Upper lobe of right lung (tissue), 1 donor: Measurements from ENCODE around the gene VWA1. TPM values are rescaled to one million over a fixed set of nuclear protein-coding genes. Genes with fewer than 3 reads are reported as not detected.

Source experiments
- ATAC-seq: fragments of 200-7000 bp; cut with Tn5 transposase; one replicate; pipeline ENCODE4 v1.9.1; 2020; ENCODE audit warnings: mild to moderate bottlenecking, moderate library complexity
- DNase-seq: peaks from one replicate; pipeline ENCODE4 v3.0.0-alpha.2; 2020
- H3K27ac ChIP-seq: fragments of 200-600 bp; one replicate; pipeline ENCODE4 v1.8.0; 2022
- H3K27me3 ChIP-seq: fragments of 200-600 bp; one replicate; pipeline ENCODE4 v1.8.0; 2022; ENCODE audit warnings: mild to moderate bottlenecking
- H3K36me3 ChIP-seq: fragments of 200-600 bp; one replicate; pipeline ENCODE4 v1.8.0; 2022
- H3K4me1 ChIP-seq: fragments of 200-600 bp; one replicate; pipeline ENCODE4 v1.8.0; 2022
- H3K4me3 ChIP-seq: fragments of 200-600 bp; one replicate; pipeline ENCODE4 v1.8.0; 2022; ENCODE audit warnings: mild to moderate bottlenecking
- H3K9me3 ChIP-seq: fragments of 200-600 bp; one replicate; pipeline ENCODE4 v1.8.0; 2022
- intact Hi-C: fragments of 100-400 bp; cut with DNase I; formaldehyde crosslinking; loops from one replicate; pipeline ENCODE4 v1.11.0; 2022
- total RNA-seq: library from RNA; stranded (reverse); fragmentation: NEBNext Ultra II Directional; extraction: Animal tissue kit (Norgen Biotek cat#: 25700); gene quantifications from one replicate; pipeline ENCODE4 v1.2.1, GENCODE V29; 2021
- TF ChIP-seq, protein P1 (sequence below): fragments of 200-600 bp; IDR thresholded peaks from one replicate; pipeline ENCODE4 v1.8.0; 2022; ENCODE audit warnings: antibody characterized with exemption
- donor health status: DM: no; HTN: yes; CAD: no; lungs with severe emphysema.

VWA1 gene
- total RNA-seq, 1 donor from 2014 or later: 87.4 TPM

DNA sequence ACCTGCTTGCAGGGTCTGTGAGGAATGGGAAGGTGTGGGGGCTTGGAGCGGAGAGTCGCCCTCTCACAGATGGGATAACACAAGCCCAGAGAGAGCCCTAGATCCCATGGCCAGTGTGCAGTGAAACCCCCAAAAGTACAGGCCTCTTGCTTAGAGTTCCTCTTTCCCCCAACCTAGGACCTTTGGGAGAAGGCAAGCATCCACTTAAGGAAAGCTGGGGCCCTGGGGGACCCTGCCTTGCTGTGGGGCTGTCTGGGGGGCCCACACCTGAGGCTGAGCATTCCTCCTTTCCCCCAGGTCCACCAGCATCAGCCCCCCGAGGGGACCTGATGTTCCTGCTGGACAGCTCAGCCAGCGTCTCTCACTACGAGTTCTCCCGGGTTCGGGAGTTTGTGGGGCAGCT lies 1.1 kb downstream of the VWA1 start:
- intact Hi-C loops: no loop called here

DNA sequence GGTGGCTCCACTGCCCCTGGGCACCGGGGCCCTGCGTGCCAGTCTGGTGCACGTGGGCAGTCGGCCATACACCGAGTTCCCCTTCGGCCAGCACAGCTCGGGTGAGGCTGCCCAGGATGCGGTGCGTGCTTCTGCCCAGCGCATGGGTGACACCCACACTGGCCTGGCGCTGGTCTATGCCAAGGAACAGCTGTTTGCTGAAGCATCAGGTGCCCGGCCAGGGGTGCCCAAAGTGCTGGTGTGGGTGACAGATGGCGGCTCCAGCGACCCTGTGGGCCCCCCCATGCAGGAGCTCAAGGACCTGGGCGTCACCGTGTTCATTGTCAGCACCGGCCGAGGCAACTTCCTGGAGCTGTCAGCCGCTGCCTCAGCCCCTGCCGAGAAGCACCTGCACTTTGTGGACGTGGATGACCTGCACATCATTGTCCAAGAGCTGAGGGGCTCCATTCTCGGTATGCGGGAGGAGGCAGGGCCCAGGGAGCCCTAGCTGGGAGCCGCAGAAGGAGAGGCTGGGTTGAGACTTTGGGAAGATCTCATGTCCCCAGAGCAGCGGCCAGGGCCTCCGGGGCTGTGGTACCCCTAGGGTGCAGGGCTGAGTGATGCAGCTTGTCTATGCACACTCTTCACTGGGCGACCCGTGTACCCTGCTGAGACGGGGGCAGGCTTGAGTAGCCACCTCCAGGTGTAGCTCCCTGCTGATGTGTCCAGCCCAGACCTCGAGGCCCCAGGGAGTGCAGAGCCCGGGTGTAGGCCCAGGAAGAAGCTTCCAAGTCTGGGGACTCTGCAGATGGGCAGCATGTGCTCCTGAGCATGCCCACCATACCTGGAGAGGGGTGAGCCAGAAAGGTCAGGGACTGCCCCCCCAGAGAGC lies 1.8 kb downstream of the VWA1 start:
- no peaks in the 10 kb centered on the region for H3K27me3 ChIP-seq
- H3K4me1 ChIP-seq: peaks cover 54% of the 10 kb centered on the region
- TF ChIP-seq, protein P1, sequence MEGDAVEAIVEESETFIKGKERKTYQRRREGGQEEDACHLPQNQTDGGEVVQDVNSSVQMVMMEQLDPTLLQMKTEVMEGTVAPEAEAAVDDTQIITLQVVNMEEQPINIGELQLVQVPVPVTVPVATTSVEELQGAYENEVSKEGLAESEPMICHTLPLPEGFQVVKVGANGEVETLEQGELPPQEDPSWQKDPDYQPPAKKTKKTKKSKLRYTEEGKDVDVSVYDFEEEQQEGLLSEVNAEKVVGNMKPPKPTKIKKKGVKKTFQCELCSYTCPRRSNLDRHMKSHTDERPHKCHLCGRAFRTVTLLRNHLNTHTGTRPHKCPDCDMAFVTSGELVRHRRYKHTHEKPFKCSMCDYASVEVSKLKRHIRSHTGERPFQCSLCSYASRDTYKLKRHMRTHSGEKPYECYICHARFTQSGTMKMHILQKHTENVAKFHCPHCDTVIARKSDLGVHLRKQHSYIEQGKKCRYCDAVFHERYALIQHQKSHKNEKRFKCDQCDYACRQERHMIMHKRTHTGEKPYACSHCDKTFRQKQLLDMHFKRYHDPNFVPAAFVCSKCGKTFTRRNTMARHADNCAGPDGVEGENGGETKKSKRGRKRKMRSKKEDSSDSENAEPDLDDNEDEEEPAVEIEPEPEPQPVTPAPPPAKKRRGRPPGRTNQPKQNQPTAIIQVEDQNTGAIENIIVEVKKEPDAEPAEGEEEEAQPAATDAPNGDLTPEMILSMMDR: no peak
- no peak overlapping the region for H3K27ac ChIP-seq
- H3K36me3 ChIP-seq: no peaks in the 10 kb centered on the region
- peak overlapping the region; percentile 57 for H3K4me3 ChIP-seq
- ATAC-seq: no peak
- no peaks in the 10 kb centered on the region for H3K9me3 ChIP-seq
- intact Hi-C loops: no loop called here
- no peak for DNase-seq

More for the DNA sequence above, 1.1 kb downstream of the VWA1 start:
- ATAC-seq (no peak), DNase-seq (no peak)
- Histone ChIP-seq H3K4me3 (peak overlapping the region; percentile 57), H3K27me3 (no peaks in the 10 kb centered on the region), H3K36me3 (no peaks in the 10 kb centered on the region), H3K27ac (no peak overlapping the region), H3K9me3 (no peaks in the 10 kb centered on the region), H3K4me1 (peaks cover 58% of the 10 kb centered on the region)
- TF ChIP-seq, protein P1: no peak

DNA sequence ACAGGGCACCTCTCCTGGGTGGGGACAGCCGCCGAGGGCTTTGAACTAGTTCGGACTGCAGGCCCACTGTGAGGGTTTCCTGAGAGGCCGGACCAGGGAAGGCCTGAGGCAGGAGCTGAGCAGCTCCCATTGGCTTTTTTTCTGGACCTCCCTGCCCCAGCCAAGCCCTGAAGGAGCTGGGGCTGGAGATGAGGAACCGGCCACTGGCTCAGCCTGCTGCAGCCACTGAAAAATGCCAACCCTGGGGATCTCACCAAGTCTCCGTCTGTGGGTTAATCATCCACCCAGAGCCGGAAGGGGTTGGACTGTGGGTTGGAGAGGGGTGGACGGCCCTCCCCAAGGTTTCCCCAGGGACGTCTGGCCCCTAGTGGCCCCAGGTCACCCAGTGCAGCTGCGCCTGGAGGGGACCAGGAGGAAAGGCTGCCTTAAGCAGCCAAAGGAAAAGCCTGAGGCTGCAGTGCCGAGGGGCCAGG lies 2.5 kb downstream of the VWA1 start:
- peaks cover 48% of the 10 kb centered on the region for H3K4me1 ChIP-seq
- ATAC-seq: peak; percentile 29
- intact Hi-C loops: no loop called here

DNA sequence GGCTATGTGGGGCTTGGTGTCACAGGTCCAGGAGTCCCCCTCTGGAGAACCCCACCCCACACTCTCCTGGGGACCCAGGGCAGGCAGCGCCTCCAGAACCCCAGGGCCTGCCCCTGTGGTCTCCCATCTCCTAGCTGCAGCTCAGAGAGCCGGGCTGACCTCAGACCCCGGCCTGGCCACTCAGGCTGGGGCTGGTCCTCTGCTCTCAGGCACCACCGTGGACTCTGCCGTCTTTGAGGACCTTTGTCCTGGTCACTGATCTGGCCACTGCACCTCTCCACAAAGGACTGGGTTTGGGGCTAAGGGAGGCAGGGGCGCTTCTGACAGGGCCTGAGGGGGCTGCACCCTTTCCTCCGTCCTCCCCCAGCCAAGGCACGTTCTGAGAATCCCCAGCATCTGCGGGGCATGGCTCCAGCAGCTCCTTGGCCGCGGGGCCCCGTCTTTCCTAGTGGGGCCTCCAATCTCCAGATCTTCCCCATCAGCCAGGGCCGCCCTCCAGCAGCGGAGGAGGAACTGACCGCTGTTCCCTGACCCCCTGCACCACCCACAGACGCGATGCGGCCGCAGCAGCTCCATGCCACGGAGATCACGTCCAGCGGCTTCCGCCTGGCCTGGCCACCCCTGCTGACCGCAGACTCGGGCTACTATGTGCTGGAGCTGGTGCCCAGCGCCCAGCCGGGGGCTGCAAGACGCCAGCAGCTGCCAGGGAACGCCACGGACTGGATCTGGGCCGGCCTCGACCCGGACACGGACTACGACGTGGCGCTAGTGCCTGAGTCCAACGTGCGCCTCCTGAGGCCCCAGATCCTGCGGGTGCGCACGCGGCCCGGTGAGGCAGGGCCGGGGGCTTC lies 3.3 kb downstream of the VWA1 start:
- Histone ChIP-seq H3K27ac (no peak overlapping the region), H3K4me1 (peaks cover 40% of the 10 kb centered on the region), H3K9me3 (no peaks in the 10 kb centered on the region)

More for the DNA sequence above, 2.5 kb downstream of the VWA1 start:
- no peak overlapping the region for H3K4me3 ChIP-seq
- TF ChIP-seq, protein P1: no peak
- H3K27me3 ChIP-seq: no peaks in the 10 kb centered on the region
- H3K9me3 ChIP-seq: no peaks in the 10 kb centered on the region
- no peaks in the 10 kb centered on the region for H3K36me3 ChIP-seq
- H3K27ac ChIP-seq: no peak overlapping the region
- peak; percentile 82 for DNase-seq

DNA sequence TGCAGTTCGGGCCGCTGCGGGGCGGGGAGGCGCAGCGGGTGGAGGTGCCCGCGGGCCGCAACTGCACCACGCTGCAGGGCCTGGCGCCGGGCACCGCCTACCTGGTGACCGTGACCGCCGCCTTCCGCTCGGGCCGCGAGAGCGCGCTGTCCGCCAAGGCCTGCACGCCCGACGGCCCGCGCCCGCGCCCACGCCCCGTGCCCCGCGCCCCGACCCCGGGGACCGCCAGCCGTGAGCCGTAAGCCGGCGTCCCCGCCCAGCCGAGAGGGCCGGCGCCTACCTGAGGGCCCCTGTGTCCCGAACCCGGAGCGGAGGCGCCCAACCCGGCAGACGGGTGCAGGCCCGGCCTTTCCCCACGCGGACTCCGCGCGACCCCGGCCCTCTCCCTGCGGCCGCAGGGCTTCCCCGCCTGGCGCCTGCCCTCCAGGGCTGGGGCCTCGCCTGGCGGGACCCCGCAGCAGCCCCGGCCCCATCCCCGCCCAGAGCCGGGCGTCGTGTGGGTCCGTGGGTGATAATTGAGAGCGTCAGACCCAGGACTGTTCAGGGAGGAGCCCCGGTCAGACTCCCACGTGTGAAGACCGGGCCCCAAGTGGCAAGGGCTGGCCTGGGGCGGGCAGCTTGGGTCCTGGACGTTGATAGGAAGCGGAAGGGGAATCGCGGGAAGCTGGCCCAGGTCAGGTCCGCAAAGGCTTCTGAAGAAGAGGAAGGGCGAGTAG lies 4.2 kb downstream of the VWA1 start:
- no peak for ATAC-seq
- H3K9me3 ChIP-seq: no peaks in the 10 kb centered on the region
- no peaks in the 10 kb centered on the region for H3K36me3 ChIP-seq
- H3K27me3 ChIP-seq: no peaks in the 10 kb centered on the region
- intact Hi-C loops: no loop called here
- TF ChIP-seq, protein P1: no peak
- no peak for DNase-seq
- no peak overlapping the region for H3K27ac ChIP-seq
- H3K4me3 ChIP-seq: no peak overlapping the region
- peaks cover 30% of the 10 kb centered on the region for H3K4me1 ChIP-seq

More for the DNA sequence above, 3.3 kb downstream of the VWA1 start:
- intact Hi-C loops: no loop called here
- H3K4me3 ChIP-seq: no peak overlapping the region
- H3K27me3 ChIP-seq: no peaks in the 10 kb centered on the region
- ATAC-seq (no peak), DNase-seq (no peak)
- TF ChIP-seq, protein P1: no peak
- no peaks in the 10 kb centered on the region for H3K36me3 ChIP-seq
